ENCODE data around the gene CACNB2. TPM values are rescaled to one million over a fixed set of nuclear protein-coding genes. Genes with fewer than 3 reads are reported as not detected.

CACNB2 gene
- total and polyA plus RNA-seq, 4 donors = 2.8 to 14.6 (median 7.7) TPM

- ATAC-seq (ENCODE audit: low FRiP score) = no peak
- DNase-seq = no peak
- H3K4me3 ChIP-seq (ENCODE audit: low read length in 2 of 2) = no peak overlapping the region
Observed at GRCh38 chr10:18417950-18418527, 277.8 kb downstream of the CACNB2 start.

GRCh38 chr10:18418541-18419215 lies 278.5 kb downstream of the CACNB2 start:
- Histone ChIP-seq H3K4me1 (ENCODE audit: control insufficient read depth in 1 of 2, insufficient read depth in 2 of 2, low read length in 2 of 2) (peaks cover 2 to 4% of the 10 kb centered on the region in 2 donors), H3K4me3 (ENCODE audit: low read length in 2 of 2) (no peak overlapping the region), H3K27me3 (ENCODE audit: control insufficient read depth in 1 of 2, insufficient read depth in 2 of 2, low read length in 1 of 2) (no peaks in the 10 kb centered on the region), H3K9me3 (ENCODE audit: control insufficient read depth, low read length) (no peaks in the 10 kb centered on the region), H3K27ac (ENCODE audit: low read depth in 1 of 2, low read length in 2 of 2) (no peak overlapping the region), H3K36me3 (ENCODE audit: control insufficient read depth in 1 of 2, insufficient read depth in 2 of 2, low read length in 1 of 2) (no peaks in the 10 kb centered on the region)
- ATAC-seq (ENCODE audit: low FRiP score) = no peak
- 87 to 88% methylated on average over 9 of the region's 9 CpGs for WGBS, 2 donors
- no peak for DNase-seq
- intact Hi-C loops (cut with DNase I) = no loop called here

More at GRCh38 chr10:18417950-18418527, 277.8 kb downstream of the CACNB2 start:
- H3K9me3 ChIP-seq (ENCODE audit: control insufficient read depth, low read length) = no peaks in the 10 kb centered on the region
- H3K27me3 ChIP-seq (ENCODE audit: control insufficient read depth in 1 of 2, insufficient read depth in 2 of 2, low read length in 1 of 2) = no peaks in the 10 kb centered on the region
- H3K4me1 ChIP-seq (ENCODE audit: control insufficient read depth in 1 of 2, insufficient read depth in 2 of 2, low read length in 2 of 2) = peaks cover 2 to 7% of the 10 kb centered on the region in 2 donors
- no peak overlapping the region for H3K27ac ChIP-seq (ENCODE audit: low read depth in 1 of 2, low read length in 2 of 2)
- H3K36me3 ChIP-seq (ENCODE audit: control insufficient read depth in 1 of 2, insufficient read depth in 2 of 2, low read length in 1 of 2) = no peaks in the 10 kb centered on the region
- WGBS, 2 donors = 86 to 91% methylated on average over 15 of the region's 15 CpGs
- intact Hi-C loops (cut with DNase I) = no loop called here

GRCh38 chr10:18419945-18420344 lies 279.7 kb downstream of the CACNB2 start:
- H3K27me3 ChIP-seq (ENCODE audit: control insufficient read depth in 1 of 2, insufficient read depth in 2 of 2, low read length in 1 of 2) = no peaks in the 10 kb centered on the region
- intact Hi-C loops (cut with DNase I) = no loop called here
- ATAC-seq (ENCODE audit: low FRiP score) (no peak), DNase-seq (no peak)
- WGBS, 2 donors = 84 to 92% methylated on average over 2 of the region's 2 CpGs
- H3K36me3 ChIP-seq (ENCODE audit: control insufficient read depth in 1 of 2, insufficient read depth in 2 of 2, low read length in 1 of 2) = no peaks in the 10 kb centered on the region
- peaks cover 0 to 2% of the 10 kb centered on the region in 2 donors for H3K4me1 ChIP-seq (ENCODE audit: control insufficient read depth in 1 of 2, insufficient read depth in 2 of 2, low read length in 2 of 2)
- H3K9me3 ChIP-seq (ENCODE audit: control insufficient read depth, low read length) = no peaks in the 10 kb centered on the region
- no peak overlapping the region for H3K27ac ChIP-seq (ENCODE audit: low read depth in 1 of 2, low read length in 2 of 2)
- no peak overlapping the region for H3K4me3 ChIP-seq (ENCODE audit: low read length in 2 of 2)

- no peaks in the 10 kb centered on the region for H3K9me3 ChIP-seq (ENCODE audit: control insufficient read depth, low read length)
- no peak for ATAC-seq (ENCODE audit: low FRiP score)
- H3K27ac ChIP-seq (ENCODE audit: low read depth in 1 of 2, low read length in 2 of 2) = no peak overlapping the region
- H3K4me3 ChIP-seq (ENCODE audit: low read length in 2 of 2) = no peak overlapping the region
- intact Hi-C loops (cut with DNase I) = no loop called here
- 83 to 86% methylated on average over 7 of the region's 7 CpGs for WGBS, 2 donors
- no peak for DNase-seq
- H3K4me1 ChIP-seq (ENCODE audit: control insufficient read depth in 1 of 2, insufficient read depth in 2 of 2, low read length in 2 of 2) = no peaks in the 10 kb centered on the region
- H3K27me3 ChIP-seq (ENCODE audit: control insufficient read depth in 1 of 2, insufficient read depth in 2 of 2, low read length in 1 of 2) = no peaks in the 10 kb centered on the region
- H3K36me3 ChIP-seq (ENCODE audit: control insufficient read depth in 1 of 2, insufficient read depth in 2 of 2, low read length in 1 of 2) = no peaks in the 10 kb centered on the region
Observed at GRCh38 chr10:18421726-18422293, 281.6 kb downstream of the CACNB2 start.

GRCh38 chr10:18423058-18423637 lies 282.9 kb downstream of the CACNB2 start:
- ATAC-seq (ENCODE audit: low FRiP score) (no peak), DNase-seq (no peak)
- intact Hi-C loops (cut with DNase I) = no loop called here
- Histone ChIP-seq H3K4me3 (ENCODE audit: low read length in 2 of 2) (no peak overlapping the region), H3K36me3 (ENCODE audit: control insufficient read depth in 1 of 2, insufficient read depth in 2 of 2, low read length in 1 of 2) (no peaks in the 10 kb centered on the region), H3K27me3 (ENCODE audit: control insufficient read depth in 1 of 2, insufficient read depth in 2 of 2, low read length in 1 of 2) (no peaks in the 10 kb centered on the region), H3K27ac (ENCODE audit: low read depth in 1 of 2, low read length in 2 of 2) (no peak overlapping the region), H3K9me3 (ENCODE audit: control insufficient read depth, low read length) (no peaks in the 10 kb centered on the region), H3K4me1 (ENCODE audit: control insufficient read depth in 1 of 2, insufficient read depth in 2 of 2, low read length in 2 of 2) (no peaks in the 10 kb centered on the region)
- 54 to 55% methylated on average over 4 of the region's 4 CpGs for WGBS, 2 donors

- no peak for DNase-seq
- H3K4me3 ChIP-seq (ENCODE audit: low read length in 2 of 2) = no peak overlapping the region
- H3K4me1 ChIP-seq (ENCODE audit: control insufficient read depth in 1 of 2, insufficient read depth in 2 of 2, low read length in 2 of 2) = peaks cover 1 to 2% of the 10 kb centered on the region in 2 donors
- H3K27ac ChIP-seq (ENCODE audit: low read depth in 1 of 2, low read length in 2 of 2) = no peak overlapping the region
- no peaks in the 10 kb centered on the region for H3K9me3 ChIP-seq (ENCODE audit: control insufficient read depth, low read length)
- H3K36me3 ChIP-seq (ENCODE audit: control insufficient read depth in 1 of 2, insufficient read depth in 2 of 2, low read length in 1 of 2) = no peaks in the 10 kb centered on the region
- no peak for ATAC-seq (ENCODE audit: low FRiP score)
- H3K27me3 ChIP-seq (ENCODE audit: control insufficient read depth in 1 of 2, insufficient read depth in 2 of 2, low read length in 1 of 2) = no peaks in the 10 kb centered on the region
- intact Hi-C loops (cut with DNase I) = no loop called here
- WGBS, 2 donors = 75 to 76% methylated on average over 8 of the region's 8 CpGs
Observed at GRCh38 chr10:18424200-18424599, 284.0 kb downstream of the CACNB2 start.

GRCh38 chr10:18429335-18429734 lies 289.1 kb downstream of the CACNB2 start:
- H3K4me3 ChIP-seq (ENCODE audit: low read length in 2 of 2) = no peak overlapping the region
- intact Hi-C loops (cut with DNase I) = no loop called here

GRCh38 chr10:18436902-18437301 lies 296.7 kb downstream of the CACNB2 start:
- intact Hi-C loops (cut with DNase I) = no loop called here

More at GRCh38 chr10:18429335-18429734, 289.1 kb downstream of the CACNB2 start:
- no peak for ATAC-seq (ENCODE audit: low FRiP score)
- H3K4me1 ChIP-seq (ENCODE audit: control insufficient read depth in 1 of 2, insufficient read depth in 2 of 2, low read length in 2 of 2) = peaks cover 2 to 3% of the 10 kb centered on the region in 2 donors
- no peaks in the 10 kb centered on the region for H3K9me3 ChIP-seq (ENCODE audit: control insufficient read depth, low read length)
- DNase-seq = no peak
- H3K27ac ChIP-seq (ENCODE audit: low read depth in 1 of 2, low read length in 2 of 2) = no peak overlapping the region
- H3K27me3 ChIP-seq (ENCODE audit: control insufficient read depth in 1 of 2, insufficient read depth in 2 of 2, low read length in 1 of 2) = no peaks in the 10 kb centered on the region
- WGBS, 2 donors = 68 to 75% methylated on average over 3 of the region's 3 CpGs
- H3K36me3 ChIP-seq (ENCODE audit: control insufficient read depth in 1 of 2, insufficient read depth in 2 of 2, low read length in 1 of 2) = no peaks in the 10 kb centered on the region

More at GRCh38 chr10:18436902-18437301, 296.7 kb downstream of the CACNB2 start:
- DNase-seq (no peak), ATAC-seq (ENCODE audit: low FRiP score) (no peak)
- Histone ChIP-seq H3K4me1 (ENCODE audit: control insufficient read depth in 1 of 2, insufficient read depth in 2 of 2, low read length in 2 of 2) (no peaks in the 10 kb centered on the region), H3K36me3 (ENCODE audit: control insufficient read depth in 1 of 2, insufficient read depth in 2 of 2, low read length in 1 of 2) (no peaks in the 10 kb centered on the region), H3K27ac (ENCODE audit: low read depth in 1 of 2, low read length in 2 of 2) (no peak overlapping the region), H3K9me3 (ENCODE audit: control insufficient read depth, low read length) (no peaks in the 10 kb centered on the region), H3K4me3 (ENCODE audit: low read length in 2 of 2) (no peak overlapping the region), H3K27me3 (ENCODE audit: control insufficient read depth in 1 of 2, insufficient read depth in 2 of 2, low read length in 1 of 2) (no peaks in the 10 kb centered on the region)
- WGBS, 2 donors = 91 to 93% methylated on average over 1 of the region's 1 CpG

Measured in aorta (tissue), 5 donors.